H1 (cell line): Measurements from ENCODE around the gene SMC6. TPM values are rescaled to one million over a fixed set of nuclear protein-coding genes. Genes with fewer than 3 reads are reported as not detected.

Source experiments
- CREB1 ChIP-seq: IDR thresholded peaks from 2 replicates; pipeline ENCODE4 v1.6.1; 2012; ENCODE audit warnings: inconsistent platforms
- polyA plus RNA-seq, 7 experiments: library from polyadenylated mRNA; depleted of rRNA in 3 of 7; stranded (reverse) in 5 of 7; unstranded in 2 of 7; fragments of >200 nt in 5 of 7; fragments of 200-250 nt in 2 of 7; gene quantifications; 1 replicate in 5 of 7; 2 replicates in 1 of 7; 4 replicates in 1 of 7; pipeline versions ENCODE4 v1.2.1 to v1.2.3, GENCODE V29; 2011 to 2013; ENCODE audit warnings: missing spikeins in 2 of 7, mixed read lengths in 2 of 7
- total RNA-seq: library from RNA; stranded (reverse); fragmentation: NEBNext Ultra II Directional; extraction: Animal tissue kit (Norgen Biotek cat#: 25700); gene quantifications from 2 replicates; pipeline ENCODE4 v1.2.1, GENCODE V29; 2021

The SMC6 gene
- total and polyA plus RNA-seq, 2 of the 8 experiments (the other 6 are each of a cell fraction or from before 2014, with no cell fraction given): 9.7 to 49.5 TPM

DNA sequence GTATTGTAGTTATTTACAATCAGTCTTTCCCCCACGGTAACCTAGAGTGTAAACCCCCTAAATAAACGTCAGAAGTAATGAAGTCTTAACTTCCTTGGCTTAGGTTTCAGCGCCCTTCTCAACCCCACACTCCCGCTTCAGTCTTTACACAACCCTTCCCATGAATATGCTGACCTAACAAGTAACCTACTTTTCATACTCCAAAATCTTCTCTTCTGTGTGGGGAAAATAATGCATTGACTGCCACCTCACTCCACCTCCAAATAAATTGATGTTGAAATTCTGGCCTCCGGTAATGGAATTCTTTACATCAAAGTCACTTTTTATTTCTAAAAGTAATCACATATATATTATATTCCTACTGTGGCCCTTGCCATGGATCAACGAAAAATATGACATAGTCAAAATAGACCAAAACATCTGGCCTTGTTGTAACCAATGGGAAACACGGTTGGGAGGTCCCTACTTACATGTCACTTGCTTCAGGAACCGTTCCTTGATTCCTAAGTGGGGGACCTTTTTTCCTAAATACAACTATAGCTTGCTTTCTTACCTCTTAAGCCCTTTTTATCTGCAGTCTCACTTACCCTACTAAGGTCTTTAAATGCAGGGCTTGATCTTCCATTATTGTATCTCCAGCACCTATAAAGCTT lies 1.3 kb upstream of the SMC6 start (continued):
- no peak for TF ChIP-seq CREB1
